ENCODE results near the gene GTPBP1. TPM values are rescaled to one million over a fixed set of nuclear protein-coding genes. Genes with fewer than 3 reads are reported as not detected.

GTPBP1 gene
- total RNA-seq, 1 experiment from 2014 or later: 108 TPM

DNA sequence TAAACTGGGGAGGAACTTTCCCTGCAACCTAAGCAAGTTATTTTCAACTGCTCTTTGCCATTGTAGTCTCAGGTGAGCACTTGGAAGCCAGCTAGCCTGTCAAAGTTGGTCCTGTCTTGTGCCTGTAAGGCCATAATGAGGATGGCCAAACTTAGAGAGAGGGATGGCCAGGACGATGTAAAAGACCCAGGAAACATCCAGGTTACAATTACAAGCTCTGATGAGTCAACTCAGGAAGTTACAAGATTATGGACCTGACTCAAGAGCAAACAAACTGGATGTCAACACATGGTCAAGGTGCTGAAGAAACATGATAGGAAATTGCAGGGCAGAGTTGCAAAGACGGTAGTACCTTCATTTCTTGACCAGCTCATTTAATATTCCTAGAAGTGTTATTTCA is 1.6 kb downstream of the GTPBP1 start:
- H3K27ac ChIP-seq (ENCODE audit: insufficient read length, low read depth, low read length): no peak overlapping the region
- H3K9ac ChIP-seq (ENCODE audit: extremely low read depth, insufficient read length, low read length): no peak overlapping the region
- H3K4me1 Mint-ChIP-seq: peaks cover 44 to 50% of the 10 kb centered on the region in 2 experiments
- no peak overlapping the region for H4K8ac ChIP-seq (replicated peaks; ENCODE audit: insufficient read length, low read depth, low read length)
- no peak overlapping the region for H2BK15ac ChIP-seq (ENCODE audit: low read depth, low read length)
- no peak overlapping the region for H3K4ac ChIP-seq (ENCODE audit: low read depth, low read length)
- no peak overlapping the region; a peak in 1 of 7 replicates for H3K27ac Mint-ChIP-seq
- no peak overlapping the region for H2BK120ac ChIP-seq (ENCODE audit: low read depth, low read length, poor library complexity, severe bottlenecking)
- peaks cover 36% of the 10 kb centered on the region; the same call in 1 of the 2 replicates for H3K79me2 ChIP-seq (ENCODE audit: insufficient read depth, low read length)
- WGBS (ENCODE audit: extremely low coverage, insufficient read length, low lambda C conversion rate): no CpG with 5 or more reads among the region's 2 CpGs
- H3K27me3 ChIP-seq (ENCODE audit: insufficient read depth, low read length): no peaks in the 10 kb centered on the region
- H2BK5ac ChIP-seq (ENCODE audit: insufficient read length, low read length): no peak overlapping the region
- H3K56ac ChIP-seq (ENCODE audit: insufficient read length, low read depth, low read length): no peak overlapping the region
- no peak overlapping the region for H3K23ac ChIP-seq (ENCODE audit: insufficient read length, low read depth, low read length)
- peaks cover 10% of the 10 kb centered on the region for H3K4me1 ChIP-seq (ENCODE audit: insufficient read depth, low read length)
- DNase-seq: no peak
- H2AFZ ChIP-seq (ENCODE audit: low read length): no peak overlapping the region
- H3K9me3 Mint-ChIP-seq: no peaks in the 10 kb centered on the region
- no peaks in the 10 kb centered on the region for H3K27me3 Mint-ChIP-seq (ENCODE audit: low read depth)
- peak overlapping the region; percentile 94 for H3K4me2 ChIP-seq (ENCODE audit: insufficient read depth, insufficient read length, low read length)
- H3K79me1 ChIP-seq (ENCODE audit: insufficient read depth, low read depth, low read length, poor library complexity, severe bottlenecking): peaks cover 7% of the 10 kb centered on the region
- H3K4me3 Mint-ChIP-seq: peak overlapping the region; percentile 93 to 95
- H3K23me2 ChIP-seq (ENCODE audit: insufficient read length, low read depth, low read length, poor library complexity, severe bottlenecking): peaks cover 11% of the 10 kb centered on the region
- H3K36me3 Mint-ChIP-seq (ENCODE audit: insufficient read depth in 1 of 3, low read depth in 3 of 3): peaks cover 7 to 26% (median 25%) of the 10 kb centered on the region in 3 experiments; a peak in 5 of 7 replicates
- no peaks in the 10 kb centered on the region for H4K20me1 ChIP-seq (ENCODE audit: control insufficient read depth, insufficient read depth, insufficient read length)
- H2AK5ac ChIP-seq (ENCODE audit: insufficient read length, low read length): no peak overlapping the region
- H3K9me3 ChIP-seq (ENCODE audit: control insufficient read depth, low read depth, low read length): no peaks in the 10 kb centered on the region
- H2BK20ac ChIP-seq (ENCODE audit: low read depth, low read length, poor library complexity, severe bottlenecking): no peak overlapping the region
- no peak overlapping the region for H3T11ph ChIP-seq (ENCODE audit: low read length)
- H4K91ac ChIP-seq (ENCODE audit: insufficient read length, low read depth, low read length): no peak overlapping the region
- no peak overlapping the region for H3K14ac ChIP-seq (ENCODE audit: insufficient read depth, low read length)
- H3K18ac ChIP-seq (ENCODE audit: insufficient read length, low read depth, low read length): no peak overlapping the region
- TF ChIP-seq, protein P1, sequence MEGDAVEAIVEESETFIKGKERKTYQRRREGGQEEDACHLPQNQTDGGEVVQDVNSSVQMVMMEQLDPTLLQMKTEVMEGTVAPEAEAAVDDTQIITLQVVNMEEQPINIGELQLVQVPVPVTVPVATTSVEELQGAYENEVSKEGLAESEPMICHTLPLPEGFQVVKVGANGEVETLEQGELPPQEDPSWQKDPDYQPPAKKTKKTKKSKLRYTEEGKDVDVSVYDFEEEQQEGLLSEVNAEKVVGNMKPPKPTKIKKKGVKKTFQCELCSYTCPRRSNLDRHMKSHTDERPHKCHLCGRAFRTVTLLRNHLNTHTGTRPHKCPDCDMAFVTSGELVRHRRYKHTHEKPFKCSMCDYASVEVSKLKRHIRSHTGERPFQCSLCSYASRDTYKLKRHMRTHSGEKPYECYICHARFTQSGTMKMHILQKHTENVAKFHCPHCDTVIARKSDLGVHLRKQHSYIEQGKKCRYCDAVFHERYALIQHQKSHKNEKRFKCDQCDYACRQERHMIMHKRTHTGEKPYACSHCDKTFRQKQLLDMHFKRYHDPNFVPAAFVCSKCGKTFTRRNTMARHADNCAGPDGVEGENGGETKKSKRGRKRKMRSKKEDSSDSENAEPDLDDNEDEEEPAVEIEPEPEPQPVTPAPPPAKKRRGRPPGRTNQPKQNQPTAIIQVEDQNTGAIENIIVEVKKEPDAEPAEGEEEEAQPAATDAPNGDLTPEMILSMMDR (conservative IDR thresholded peaks at IDR 0.05): no peak
- no peak overlapping the region for H4K5ac ChIP-seq (ENCODE audit: insufficient read length, low read depth, low read length)
- H2BK12ac ChIP-seq (ENCODE audit: insufficient read length, low read depth, low read length): no peak overlapping the region

All from H9 (cell line).